ENCODE results near the gene GTF2A2.
"Not testable (repeated sequence)": the region's sequence is repeated elsewhere in the genome, so short reads cannot be mapped to it uniquely, and the experiment has no call there.

The GTF2A2 gene, protein sequence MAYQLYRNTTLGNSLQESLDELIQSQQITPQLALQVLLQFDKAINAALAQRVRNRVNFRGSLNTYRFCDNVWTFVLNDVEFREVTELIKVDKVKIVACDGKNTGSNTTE

DNA sequence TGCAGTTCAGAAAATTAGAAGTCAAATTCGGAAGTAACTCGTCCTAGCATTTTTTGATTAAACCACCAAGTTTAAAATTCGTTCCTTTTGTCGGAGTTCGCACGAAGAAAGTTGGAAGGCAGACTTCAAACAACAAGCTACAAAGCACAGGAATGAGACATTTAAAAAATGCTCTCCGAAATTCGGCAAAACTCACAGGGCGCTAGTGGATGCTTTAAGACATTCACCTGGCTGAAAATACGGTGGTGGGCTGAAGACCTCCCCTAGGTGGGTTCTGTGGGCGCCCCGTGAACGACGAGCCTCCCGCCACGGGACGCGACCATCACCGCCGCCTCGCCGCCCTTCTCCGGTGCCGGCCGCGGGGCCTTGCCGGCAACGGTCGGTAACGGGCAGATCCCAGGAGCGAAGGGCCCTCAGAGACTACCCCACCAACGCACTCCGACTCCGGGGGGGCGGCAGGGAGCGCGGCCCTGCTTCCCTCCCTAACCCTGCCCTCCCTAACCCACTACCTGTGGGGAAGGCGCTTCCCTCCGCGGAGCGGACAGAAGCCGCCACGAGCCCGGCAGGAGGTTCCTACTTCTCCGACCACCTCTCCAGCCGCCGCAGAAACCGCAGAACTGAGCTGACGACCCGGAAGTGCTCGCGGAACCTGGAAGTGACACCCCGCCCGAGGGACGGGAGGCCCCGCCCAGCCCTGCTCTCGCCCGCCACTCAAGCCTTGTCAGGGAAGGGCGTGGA lies at the start of gene GTF2A2:
TSS of gene GTF2A2 (minus strand) at position 619 of the 738 bp plus-strand sequence. CDS start 5,238 bp downstream, outside the sequence.
- TF ChIP-seq ZFX (IDR thresholded peaks at IDR 0.05; ENCODE audit: borderline replicate concordance) (no peak), CTCF (IDR thresholded peaks at IDR 0.05) (no peak)
- peak within 1 kb of the TSS; percentile 66 for H3K27ac ChIP-seq

- no peak overlapping the region for H3K27ac ChIP-seq
- no peak for TF ChIP-seq ZFX (IDR thresholded peaks at IDR 0.05; ENCODE audit: borderline replicate concordance)
- TF ChIP-seq CTCF (IDR thresholded peaks at IDR 0.05): no peak
Observed at GRCh38 chr15:59703979-59704796, 46.9 kb upstream of the GTF2A2 start.

GRCh38 chr15:59702351-59702750 lies 45.0 kb upstream of the GTF2A2 start:
- H3K27ac ChIP-seq: no peak overlapping the region
- TF ChIP-seq ZFX (IDR thresholded peaks at IDR 0.05; ENCODE audit: borderline replicate concordance): no peak
- TF ChIP-seq CTCF (IDR thresholded peaks at IDR 0.05): no peak

DNA sequence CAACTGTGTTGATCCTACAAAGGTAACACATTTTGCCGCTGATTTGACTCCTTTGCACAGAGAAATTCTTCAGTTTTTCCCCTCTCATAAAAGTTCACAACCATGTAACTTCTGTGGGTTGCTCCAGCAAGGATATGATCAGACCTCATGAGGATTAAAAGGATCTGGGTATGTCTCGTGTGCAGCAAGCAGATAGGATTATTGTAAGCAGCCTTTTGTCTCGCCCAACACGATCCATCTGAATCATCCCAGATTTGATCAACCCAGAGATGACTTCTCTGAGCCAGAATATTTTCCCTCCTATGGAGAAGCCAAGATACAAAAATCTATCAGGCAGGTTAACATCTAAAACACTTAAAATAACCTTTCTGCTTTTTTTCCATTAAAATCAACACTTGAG lies 44.6 kb upstream of the GTF2A2 start:
- no peak for TF ChIP-seq CTCF (IDR thresholded peaks at IDR 0.05)
- TF ChIP-seq ZFX (IDR thresholded peaks at IDR 0.05; ENCODE audit: borderline replicate concordance): no peak
- no peak overlapping the region for H3K27ac ChIP-seq

- no peak for TF ChIP-seq CTCF (IDR thresholded peaks at IDR 0.05)
- no peak for TF ChIP-seq ZFX (IDR thresholded peaks at IDR 0.05; ENCODE audit: borderline replicate concordance)
- no peak overlapping the region for H3K27ac ChIP-seq
Observed at GRCh38 chr15:59699810-59700431, 42.6 kb upstream of the GTF2A2 start.

- H3K27ac ChIP-seq: not testable (repeated sequence)
Observed at GRCh38 chr15:59698065-59698464, 40.8 kb upstream of the GTF2A2 start.

DNA sequence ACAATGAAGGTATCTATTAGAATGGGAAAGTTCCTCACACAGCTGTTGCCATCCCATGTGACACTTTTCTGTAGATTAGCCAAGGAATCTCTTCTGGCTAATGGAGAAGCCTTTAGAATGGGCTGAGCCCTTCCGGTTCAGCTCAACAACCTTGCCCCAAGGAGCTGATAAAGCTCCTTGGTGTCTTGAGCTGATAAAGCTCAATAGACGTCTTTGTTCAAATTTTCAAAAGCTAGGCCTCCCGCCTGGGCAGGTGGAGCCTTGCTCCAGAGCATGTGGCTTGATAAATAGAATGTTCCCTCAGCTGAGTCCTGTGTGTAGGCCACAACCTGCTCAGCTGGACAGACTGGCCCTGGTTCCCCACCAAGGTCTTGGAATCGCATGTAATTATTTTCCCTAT lies 39.0 kb upstream of the GTF2A2 start:
- H3K27ac ChIP-seq: no peak overlapping the region
- TF ChIP-seq CTCF (IDR thresholded peaks at IDR 0.05): no peak
- no peak for TF ChIP-seq ZFX (IDR thresholded peaks at IDR 0.05; ENCODE audit: borderline replicate concordance)
